WTC11 (cell line): ENCODE results near the gene CALY. TPM values are rescaled to one million over a fixed set of nuclear protein-coding genes. Genes with fewer than 3 reads are reported as not detected.

ENCODE experiments used
- ATAC-seq: fragments of 200-7000 bp; cut with Tn5 transposase; 2 replicates; pipeline ENCODE4 v1.10.0; 2021; ENCODE audit warnings: mild to moderate bottlenecking, moderate library complexity
- CTCF ChIA-PET: fragments of 300-600 bp; sonication (Branson Sonifier 250); formaldehyde crosslinking; loops from one replicate; lab custom pipeline; 2021; ENCODE audit warnings: antibody characterized with exemption; lab: Charles Lee
- POLR2A ChIA-PET: fragments of 350-600 bp; sonication (Branson Sonifier 250); formaldehyde crosslinking; loops from one replicate; lab custom pipeline; 2021; ENCODE audit warnings: antibody characterized with exemption; lab: Charles Lee
- DNase-seq: peaks from one replicate; pipeline ENCODE4 v3.0.0; 2021; ENCODE audit warnings: low spot score
- H3K27ac Mint-ChIP-seq: 2 replicates; pipeline ENCODE4 v1.8.0; 2021; ENCODE audit warnings: mixed read lengths
- H3K27me3 Mint-ChIP-seq: 2 replicates; pipeline ENCODE4 v1.8.0; 2021; ENCODE audit warnings: low read depth, mild to moderate bottlenecking, moderate library complexity, mixed read lengths
- H3K36me3 Mint-ChIP-seq: 2 replicates; pipeline ENCODE4 v1.8.0; 2021; ENCODE audit warnings: mixed read lengths
- H3K4me1 Mint-ChIP-seq: 2 replicates; pipeline ENCODE4 v1.8.0; 2022; ENCODE audit warnings: mixed read lengths
- H3K4me3 Mint-ChIP-seq: 2 replicates; pipeline ENCODE4 v1.8.0; 2021; ENCODE audit warnings: mild to moderate bottlenecking, moderate library complexity, mixed read lengths
- H3K9me3 Mint-ChIP-seq: 2 replicates; pipeline ENCODE4 v1.8.0; 2021; ENCODE audit warnings: mixed read lengths
- ARID4B ChIP-seq: sonication (generic); formaldehyde crosslinking; IDR thresholded peaks from 2 replicates; pipeline ENCODE4 v1.8.0; 2023; ENCODE audit warnings: missing genetic modification reagents, mild to moderate bottlenecking, borderline replicate concordance
- FOXP4 ChIP-seq: sonication (generic); formaldehyde crosslinking; IDR thresholded peaks from 2 replicates; pipeline ENCODE4 v1.8.0; 2022; ENCODE audit warnings: mild to moderate bottlenecking, missing genetic modification reagents
- GTF2I ChIP-seq: fragments of 250-450 bp; sonication (Bioruptor Pico); conservative IDR thresholded peaks from 2 replicates; pipeline ENCODE4 v1.4.0; 2021; ENCODE audit warnings: mild to moderate bottlenecking
- JUN ChIP-seq: sonication (generic); formaldehyde crosslinking; IDR thresholded peaks from 2 replicates; pipeline ENCODE4 v1.8.0; 2023; ENCODE audit warnings: mild to moderate bottlenecking, missing genetic modification reagents
- MXD4 ChIP-seq: fragments of 250-450 bp; sonication (Bioruptor Pico); IDR thresholded peaks from 2 replicates; pipeline ENCODE4 v1.8.0; 2021; ENCODE audit warnings: mild to moderate bottlenecking, moderate library complexity, borderline replicate concordance
- NFATC4 ChIP-seq: fragments of 250-450 bp; sonication (Bioruptor Pico); IDR thresholded peaks from 2 replicates; pipeline ENCODE4 v1.9.0; 2021; ENCODE audit warnings: mild to moderate bottlenecking
- OVOL2 ChIP-seq: fragments of 250-450 bp; sonication (Bioruptor Pico); IDR thresholded peaks from 2 replicates; pipeline ENCODE4 v1.9.0; 2021; ENCODE audit warnings: mild to moderate bottlenecking, borderline replicate concordance
- PRRX2 ChIP-seq: fragments of 250-450 bp; sonication (Bioruptor Pico); IDR thresholded peaks from 2 replicates; pipeline ENCODE4 v1.8.0; 2021; ENCODE audit warnings: mild to moderate bottlenecking
- TEAD1 ChIP-seq: sonication (generic); formaldehyde crosslinking; IDR thresholded peaks from 2 replicates; pipeline ENCODE4 v1.8.0; 2022; ENCODE audit warnings: mild to moderate bottlenecking, missing genetic modification reagents
- USF1 ChIP-seq: sonication (generic); formaldehyde crosslinking; IDR thresholded peaks from 2 replicates; pipeline ENCODE4 v1.8.0; 2022; ENCODE audit warnings: mild to moderate bottlenecking, missing genetic modification reagents
- ZNF138 ChIP-seq: sonication (generic); formaldehyde crosslinking; conservative IDR thresholded peaks from 2 replicates; pipeline ENCODE4 v1.8.1; 2022; ENCODE audit warnings: mild to moderate bottlenecking, moderate library complexity, missing genetic modification reagents
- ZNF263 ChIP-seq: sonication (generic); formaldehyde crosslinking; IDR thresholded peaks from 2 replicates; pipeline ENCODE4 v1.8.1; 2022; ENCODE audit warnings: low read depth, mild to moderate bottlenecking, moderate library complexity, missing genetic modification reagents
- ZNF416 ChIP-seq: fragments of 250-450 bp; sonication (Bioruptor Pico); IDR thresholded peaks from 2 replicates; pipeline ENCODE4 v1.9.0; 2021; ENCODE audit warnings: mild to moderate bottlenecking, inconsistent platforms
- total RNA-seq: library from RNA; stranded (reverse); gene quantifications from 3 replicates; pipeline ENCODE4 v1.2.3, GENCODE V29; 2021
- TF ChIP-seq, protein P1 (sequence below): sonication (generic); formaldehyde crosslinking; IDR thresholded peaks from 2 replicates; pipeline ENCODE4 v1.8.1; 2023; ENCODE audit warnings: mild to moderate bottlenecking, missing genetic modification reagents, moderate library complexity
- TF ChIP-seq, protein P2 (sequence below): sonication (generic); formaldehyde crosslinking; IDR thresholded peaks from 2 replicates; pipeline ENCODE4 v1.8.1; 2022; ENCODE audit warnings: low read depth, missing genetic modification reagents, borderline replicate concordance
- TF ChIP-seq, protein P3 (sequence below): sonication (generic); formaldehyde crosslinking; IDR thresholded peaks from 2 replicates; pipeline ENCODE4 v1.8.1; 2022; ENCODE audit warnings: missing genetic modification reagents, borderline replicate concordance

The CALY gene
- total RNA-seq, 1 experiment from 2014 or later, result 0.63 TPM

DNA sequence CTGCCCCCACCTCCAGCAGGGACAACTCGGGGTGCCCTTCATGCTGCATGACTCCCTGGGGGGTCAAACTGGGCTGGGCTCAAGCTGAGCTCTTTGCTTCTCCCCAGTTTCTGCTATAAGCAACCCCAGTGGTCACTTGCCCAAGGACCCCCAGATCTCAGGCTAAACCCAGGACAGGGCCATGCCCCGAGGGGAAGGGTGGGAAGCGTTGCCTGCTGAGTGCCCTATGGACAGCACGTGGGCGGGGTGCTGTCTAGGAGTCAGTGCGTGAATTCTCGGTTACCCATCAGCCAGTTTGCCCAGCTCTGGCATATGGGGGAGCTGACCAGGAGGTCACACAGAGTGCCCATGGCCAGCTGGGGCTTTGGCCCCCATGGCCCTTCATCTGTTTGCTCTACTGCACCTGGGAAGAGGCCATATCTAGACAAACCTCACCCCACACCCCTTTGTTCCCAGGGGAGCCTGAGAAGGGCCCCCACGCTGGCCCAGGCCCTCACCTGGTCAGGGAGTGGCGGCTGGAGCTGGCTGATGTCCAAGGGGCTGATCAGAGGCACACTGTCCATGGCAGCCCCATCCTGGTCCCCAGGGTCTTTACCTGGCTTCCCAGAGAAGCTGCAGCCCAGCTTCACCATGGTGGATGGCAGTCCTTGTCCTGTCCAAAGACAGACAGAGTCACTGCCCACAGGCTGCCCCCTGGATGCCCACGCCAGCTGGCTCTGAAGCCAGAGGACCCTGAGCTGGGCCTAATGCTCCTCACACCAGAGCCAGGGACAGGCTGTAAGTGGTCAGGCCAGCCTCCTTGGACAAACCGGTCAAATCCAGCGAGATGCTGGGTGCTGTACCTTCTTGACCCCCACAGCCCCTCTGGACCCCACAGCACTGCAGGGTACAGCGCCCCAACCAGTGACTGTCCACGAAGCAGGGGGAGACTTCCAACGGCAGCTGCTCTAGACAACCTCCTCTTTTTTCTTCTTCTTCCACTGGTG is 8.0 kb downstream of the CALY start:
- DNase-seq, result no peak
- TF ChIP-seq NFATC4 (no peak), MXD4 (CRISPR knock-in tag) (no peak), OVOL2 (CRISPR knock-in tag) (no peak), PRRX2 (CRISPR knock-in tag) (no peak), GTF2I (CRISPR knock-in tag) (no peak), ZNF138 (CRISPR knock-in tag) (no peak), ZNF263 (CRISPR knock-in tag) (no peak), FOXP4 (CRISPR knock-in tag) (no peak), ARID4B (CRISPR knock-in tag) (no peak), TEAD1 (no peak), USF1 (CRISPR knock-in tag) (no peak), JUN (CRISPR knock-in tag) (no peak), ZNF416 (no peak)
- TF ChIP-seq, protein P1, sequence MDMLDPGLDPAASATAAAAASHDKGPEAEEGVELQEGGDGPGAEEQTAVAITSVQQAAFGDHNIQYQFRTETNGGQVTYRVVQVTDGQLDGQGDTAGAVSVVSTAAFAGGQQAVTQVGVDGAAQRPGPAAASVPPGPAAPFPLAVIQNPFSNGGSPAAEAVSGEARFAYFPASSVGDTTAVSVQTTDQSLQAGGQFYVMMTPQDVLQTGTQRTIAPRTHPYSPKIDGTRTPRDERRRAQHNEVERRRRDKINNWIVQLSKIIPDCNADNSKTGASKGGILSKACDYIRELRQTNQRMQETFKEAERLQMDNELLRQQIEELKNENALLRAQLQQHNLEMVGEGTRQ, result no peak
- TF ChIP-seq, protein P2, sequence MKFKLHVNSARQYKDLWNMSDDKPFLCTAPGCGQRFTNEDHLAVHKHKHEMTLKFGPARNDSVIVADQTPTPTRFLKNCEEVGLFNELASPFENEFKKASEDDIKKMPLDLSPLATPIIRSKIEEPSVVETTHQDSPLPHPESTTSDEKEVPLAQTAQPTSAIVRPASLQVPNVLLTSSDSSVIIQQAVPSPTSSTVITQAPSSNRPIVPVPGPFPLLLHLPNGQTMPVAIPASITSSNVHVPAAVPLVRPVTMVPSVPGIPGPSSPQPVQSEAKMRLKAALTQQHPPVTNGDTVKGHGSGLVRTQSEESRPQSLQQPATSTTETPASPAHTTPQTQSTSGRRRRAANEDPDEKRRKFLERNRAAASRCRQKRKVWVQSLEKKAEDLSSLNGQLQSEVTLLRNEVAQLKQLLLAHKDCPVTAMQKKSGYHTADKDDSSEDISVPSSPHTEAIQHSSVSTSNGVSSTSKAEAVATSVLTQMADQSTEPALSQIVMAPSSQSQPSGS (CRISPR knock-in tag), result no peak
- TF ChIP-seq, protein P3, sequence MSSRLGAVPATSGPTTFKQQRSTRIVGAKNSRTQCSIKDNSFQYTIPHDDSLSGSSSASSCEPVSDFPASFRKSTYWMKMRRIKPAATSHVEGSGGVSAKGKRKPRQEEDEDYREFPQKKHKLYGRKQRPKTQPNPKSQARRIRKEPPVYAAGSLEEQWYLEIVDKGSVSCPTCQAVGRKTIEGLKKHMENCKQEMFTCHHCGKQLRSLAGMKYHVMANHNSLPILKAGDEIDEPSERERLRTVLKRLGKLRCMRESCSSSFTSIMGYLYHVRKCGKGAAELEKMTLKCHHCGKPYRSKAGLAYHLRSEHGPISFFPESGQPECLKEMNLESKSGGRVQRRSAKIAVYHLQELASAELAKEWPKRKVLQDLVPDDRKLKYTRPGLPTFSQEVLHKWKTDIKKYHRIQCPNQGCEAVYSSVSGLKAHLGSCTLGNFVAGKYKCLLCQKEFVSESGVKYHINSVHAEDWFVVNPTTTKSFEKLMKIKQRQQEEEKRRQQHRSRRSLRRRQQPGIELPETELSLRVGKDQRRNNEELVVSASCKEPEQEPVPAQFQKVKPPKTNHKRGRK, result no peak
- Mint-ChIP-seq H3K4me3 (no peak overlapping the region), H3K36me3 (no peaks in the 10 kb centered on the region), H3K27ac (no peak overlapping the region), H3K27me3 (peaks cover 87% of the 10 kb centered on the region), H3K4me1 (peaks cover 14% of the 10 kb centered on the region), H3K9me3 (peaks cover 6% of the 10 kb centered on the region)
- ChIA-PET POLR2A (no interaction called here), CTCF (interaction anchor here (0.9 to 4.1 kb wide), 24 partner anchors 10 to 170 kb away, joined by 3 to 26 read pairs (median 6); partner anchors contain the start of genes ECHS1, FUOM, MTG1 and PAOX)
- no peak for ATAC-seq
